Stomach (tissue), 9 donors: ENCODE measurements around the gene STXBP6. TPM values are rescaled to one million over a fixed set of nuclear protein-coding genes. Genes with fewer than 3 reads are reported as not detected.

Source experiments
- DNase-seq, 2 donors: peaks; one replicate each; pipeline versions ENCODE4 v3.0.0 to v3.0.0-alpha.2; 2013 to 2019
- H3K27ac ChIP-seq, 5 donors: fragments of 200-600 bp in 4 of 5; sonication (generic) in 4 of 5; one replicate each; pipeline ENCODE4 v1.5.1; 2013 to 2019; ENCODE audit warnings: mild to moderate bottlenecking in 1 of 5, moderate library complexity in 1 of 5
- H3K27me3 ChIP-seq, 3 donors: fragments of 200-600 bp; sonication (generic); one replicate each; pipeline ENCODE4 v1.5.1; 2017 to 2019; ENCODE audit warnings: mixed run types in 1 of 3
- H3K36me3 ChIP-seq, 4 donors: fragments of 200-600 bp; sonication (generic); 1 replicate in 3 of 4; 2 replicates in 1 of 4; pipeline ENCODE4 v1.5.1; 2016 to 2019
- H3K4me1 ChIP-seq, 4 donors: fragments of 200-600 bp; sonication (generic); one replicate each; pipeline ENCODE4 v1.5.1; 2016 to 2019
- H3K4me3 ChIP-seq, 4 donors: fragments of 200-600 bp; sonication (generic) in 3 of 4; one replicate each; pipeline ENCODE4 v1.5.1; 2016 to 2019; ENCODE audit warnings: mild to moderate bottlenecking in 1 of 4
- H3K9me3 ChIP-seq, 4 donors: fragments of 200-600 bp; sonication (generic); one replicate each; pipeline ENCODE4 v1.5.1; 2016 to 2019
- CTCF ChIP-seq, 7 experiments: fragments of 450-650 bp in 4 of 7; fragments of 200-600 bp in 3 of 7; sonication (generic) in 3 of 7; IDR thresholded peaks; one replicate each; pipeline ENCODE4 v1.5.1; 2016 to 2019; ENCODE audit warnings: antibody characterized with exemption in 7 of 7, control low read depth in 2 of 7, mild to moderate bottlenecking in 1 of 7
- EP300 ChIP-seq: sonication (generic); formaldehyde crosslinking; IDR thresholded peaks from one replicate; pipeline ENCODE4 v1.6.1; 2017; ENCODE audit warnings: antibody characterized with exemption
- POLR2A ChIP-seq, 4 donors: fragments of 450-650 bp; IDR thresholded peaks; one replicate each; pipeline ENCODE4 v1.6.1; 2016; ENCODE audit warnings: antibody characterized with exemption in 4 of 4, control low read depth in 2 of 4, mild to moderate bottlenecking in 1 of 4, moderate library complexity in 1 of 4
- POLR2AphosphoS5 ChIP-seq, 3 donors: sonication (generic); formaldehyde crosslinking; IDR thresholded peaks; one replicate each; pipeline ENCODE4 v1.6.1; 2016; ENCODE audit warnings: antibody characterized with exemption in 3 of 3
- WGBS, 5 donors: extraction: QIAGEN DNeasy Blood & Tissue Kit in 3 of 5; methylation state at CpG; one replicate each; pipeline versions ENCODE4 v1.1.5 to v1.1.7; 2013 to 2018; 5-methylcytosine and 5-hydroxymethylcytosine counted together
- intact Hi-C: fragments of 100-400 bp; cut with DNase I; formaldehyde crosslinking; loops from one replicate; pipeline ENCODE4 v1.15.1; 2023; ENCODE audit warnings: low total_unique reads
- polyA plus RNA-seq, 3 donors: library from polyadenylated mRNA; stranded (reverse); fragments of 200-250 nt; gene quantifications; one replicate each; pipeline ENCODE4 v1.2.3, GENCODE V29; 2013
- total RNA-seq, 5 donors: library from RNA; depleted of rRNA; stranded (reverse); fragments of >200 nt; gene quantifications; one replicate each; pipeline versions ENCODE4 v1.1.0 to v1.2.3, GENCODE V29; 2014 to 2016
- donor health status: healthy with polysubstance abuse.
- donor health status: Bipolar disorder and iron deficiency.
- donor health status: healthy.

STXBP6 gene
- total and polyA plus RNA-seq, 8 donors = 7.4 to 37.1 (median 15.2) TPM

DNA sequence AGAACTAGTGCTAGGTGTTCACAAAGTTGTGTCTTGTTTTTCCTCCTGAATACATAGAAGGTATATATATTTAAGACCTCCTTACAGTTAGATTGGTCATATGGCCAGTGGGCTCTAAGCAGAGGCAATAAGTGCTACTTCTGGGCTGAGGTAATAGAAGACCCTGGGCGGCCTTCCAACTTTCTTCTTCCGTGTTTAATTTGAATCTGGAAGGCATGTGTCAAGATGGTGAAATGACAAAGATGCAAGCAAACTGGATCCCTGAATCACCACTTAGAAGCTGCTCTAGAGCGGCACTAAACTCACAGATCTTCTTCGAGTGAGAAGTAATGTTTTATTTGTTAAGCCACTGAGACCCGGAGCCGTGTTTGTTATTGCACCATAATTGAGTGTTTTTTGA, 215.0 kb downstream of the STXBP6 start:
- intact Hi-C loops = no loop called here
- 89 to 94% (median 91%) methylated on average over 6 of the region's 6 CpGs for WGBS, 5 donors
- peaks cover under 1 to 13% (median 3%) of the 10 kb centered on the region in 4 donors for H3K4me1 ChIP-seq
- TF ChIP-seq POLR2AphosphoS5 (IDR thresholded peaks at IDR 0.05) (no peak), CTCF (IDR thresholded peaks at IDR 0.05) (no peak), POLR2A (IDR thresholded peaks at IDR 0.05) (no peak), EP300 (no peak)
- no peak overlapping the region for H3K27ac ChIP-seq
- H3K36me3 ChIP-seq = no peaks in the 10 kb centered on the region
- no peak overlapping the region for H3K4me3 ChIP-seq
- H3K27me3 ChIP-seq = no peaks in the 10 kb centered on the region
- H3K9me3 ChIP-seq = no peaks in the 10 kb centered on the region
- no peak for DNase-seq

GRCh38 chr14:24833385-24833784, 216.6 kb downstream of the STXBP6 start:
- TF ChIP-seq POLR2A (IDR thresholded peaks at IDR 0.05) = no peak
- Histone ChIP-seq H3K4me3 (no peak overlapping the region), H3K9me3 (no peaks in the 10 kb centered on the region), H3K36me3 (no peaks in the 10 kb centered on the region), H3K27me3 (no peaks in the 10 kb centered on the region), H3K4me1 (no peaks in the 10 kb centered on the region), H3K27ac (no peak overlapping the region)
- no peak for DNase-seq
- WGBS, 5 donors = 42 to 67% (median 51%) methylated on average over 1 of the region's 1 CpG
- intact Hi-C loops = no loop called here

DNA sequence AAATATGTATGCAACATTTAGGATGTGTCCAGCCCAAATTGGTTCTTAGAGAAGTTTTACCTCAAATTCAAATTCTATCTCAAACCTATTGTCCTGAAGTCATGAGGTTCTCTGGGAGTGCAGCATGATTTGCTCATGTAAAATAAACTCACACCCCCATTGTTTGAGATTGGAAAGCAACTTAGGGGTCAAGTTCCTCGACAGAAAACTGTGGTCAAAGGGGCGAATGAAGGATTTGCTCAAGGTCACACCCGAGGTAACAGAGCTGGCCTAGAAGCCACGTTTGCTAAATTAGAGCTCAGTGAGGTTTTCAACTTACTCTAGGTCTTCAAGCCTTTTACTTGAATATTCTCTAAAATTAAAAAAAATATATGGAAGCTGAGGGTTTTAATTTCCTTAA, 218.3 kb downstream of the STXBP6 start:
- H3K4me1 ChIP-seq = no peaks in the 10 kb centered on the region
- TF ChIP-seq POLR2A (IDR thresholded peaks at IDR 0.05) (no peak), CTCF (IDR thresholded peaks at IDR 0.05) (no peak), EP300 (no peak), POLR2AphosphoS5 (IDR thresholded peaks at IDR 0.05) (no peak)
- intact Hi-C loops = no loop called here
- no peaks in the 10 kb centered on the region for H3K9me3 ChIP-seq
- no peak overlapping the region for H3K4me3 ChIP-seq
- no peak for DNase-seq
- no peaks in the 10 kb centered on the region for H3K27me3 ChIP-seq
- no peaks in the 10 kb centered on the region for H3K36me3 ChIP-seq
- H3K27ac ChIP-seq = no peak overlapping the region
- 52 to 71% (median 59%) methylated on average over 4 of the region's 4 CpGs for WGBS, 5 donors

DNA sequence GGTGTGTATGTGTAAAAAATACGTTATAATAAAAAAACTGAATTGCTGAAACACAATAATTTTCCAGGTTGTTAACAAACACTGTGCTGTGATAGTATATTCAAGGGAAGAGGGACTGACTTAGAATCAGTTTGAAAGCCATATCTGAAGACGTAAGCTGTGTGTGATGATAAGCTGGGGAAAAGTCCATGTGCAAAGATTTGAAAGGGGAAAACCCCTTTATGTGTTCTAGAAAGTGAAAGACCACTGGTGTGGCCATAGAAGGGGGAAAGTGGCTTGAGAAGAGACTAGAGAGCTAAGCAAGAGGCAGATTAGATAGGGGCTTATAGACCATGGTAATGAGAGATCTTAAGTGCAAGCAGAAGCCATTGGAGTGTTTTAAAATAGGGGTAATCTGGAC, 220.1 kb downstream of the STXBP6 start:
- no peak overlapping the region for H3K27ac ChIP-seq
- intact Hi-C loops = no loop called here

More for the DNA sequence above, 220.1 kb downstream of the STXBP6 start:
- WGBS, 5 donors = 33 to 61% (median 50%) methylated on average over 2 of the region's 2 CpGs
- Histone ChIP-seq H3K27me3 (no peaks in the 10 kb centered on the region), H3K4me3 (no peak overlapping the region), H3K36me3 (no peaks in the 10 kb centered on the region), H3K9me3 (no peaks in the 10 kb centered on the region), H3K4me1 (no peaks in the 10 kb centered on the region)
- TF ChIP-seq CTCF (IDR thresholded peaks at IDR 0.05) = no peak
- no peak for TF ChIP-seq EP300
- no peak for TF ChIP-seq POLR2AphosphoS5 (IDR thresholded peaks at IDR 0.05)
- TF ChIP-seq POLR2A (IDR thresholded peaks at IDR 0.05) = no peak
- DNase-seq = no peak
